Neural progenitor cell (in vitro differentiated cells): ENCODE results near the gene EXD3. TPM values are rescaled to one million over a fixed set of nuclear protein-coding genes. Genes with fewer than 3 reads are reported as not detected.

Source experiments
- DNase-seq: peaks from one replicate; pipeline ENCODE4 v3.0.0-alpha.2; 2016; ENCODE audit warnings: low spot score
- H2AFZ ChIP-seq: fragments of 200-600 bp; sonication (generic); replicated peaks from 2 replicates; pipeline ENCODE4 v1.6.1; 2016; ENCODE audit warnings: antibody characterized with exemption
- H3F3A ChIP-seq: fragments of 200-600 bp; sonication (generic); 2 replicates; pipeline ENCODE4 v1.6.1; 2016; ENCODE audit warnings: antibody characterized with exemption, low read depth
- H3K27ac ChIP-seq: fragments of 200-600 bp; sonication (generic); 2 replicates; pipeline ENCODE4 v1.5.1; 2016; ENCODE audit warnings: mild to moderate bottlenecking
- H3K27me3 ChIP-seq: fragments of 200-600 bp; sonication (generic); 2 replicates; pipeline ENCODE4 v1.6.1; 2016; ENCODE audit warnings: mild to moderate bottlenecking, moderate library complexity
- H3K36me3 ChIP-seq: fragments of 200-600 bp; sonication (generic); 2 replicates; pipeline ENCODE4 v1.5.1; 2016
- H3K4me1 ChIP-seq: fragments of 200-600 bp; sonication (generic); 2 replicates; pipeline ENCODE4 v1.6.1; 2016; ENCODE audit warnings: mixed run types
- H3K4me2 ChIP-seq: fragments of 200-600 bp; sonication (generic); 2 replicates; pipeline ENCODE4 v1.6.1; 2016
- H3K4me3 ChIP-seq: fragments of 200-600 bp; sonication (generic); 2 replicates; pipeline ENCODE4 v1.5.1; 2016
- H3K79me2 ChIP-seq: fragments of 200-600 bp; sonication (generic); 2 replicates; pipeline ENCODE4 v1.6.1; 2016; ENCODE audit warnings: low read depth
- H3K9ac ChIP-seq: fragments of 200-600 bp; sonication (generic); 2 replicates; pipeline ENCODE4 v1.6.1; 2016
- H3K9me3 ChIP-seq: fragments of 200-600 bp; sonication (generic); 2 replicates; pipeline ENCODE4 v1.5.1; 2016; ENCODE audit warnings: low read depth
- H4K20me1 ChIP-seq: fragments of 200-600 bp; sonication (generic); 2 replicates; pipeline ENCODE4 v1.6.1; 2016; ENCODE audit warnings: low read depth
- H3K27ac Mint-ChIP-seq: 3 replicates; pipeline ENCODE4 v1.8.0; 2021; ENCODE audit warnings: mixed read lengths
- H3K27me3 Mint-ChIP-seq: 2 replicates; pipeline ENCODE4 v1.8.0; 2022; ENCODE audit warnings: low read depth, mild to moderate bottlenecking, inconsistent platforms, moderate library complexity, mixed read lengths; ENCODE audit not compliant: insufficient read depth
- H3K36me3 Mint-ChIP-seq: 3 replicates; pipeline ENCODE4 v1.8.0; 2021; ENCODE audit warnings: mixed read lengths
- H3K4me1 Mint-ChIP-seq: 3 replicates; pipeline ENCODE4 v1.8.0; 2021; ENCODE audit warnings: mixed read lengths
- H3K4me3 Mint-ChIP-seq: 3 replicates; pipeline ENCODE4 v1.8.0; 2021; ENCODE audit warnings: mild to moderate bottlenecking, moderate library complexity, mixed read lengths
- H3K9me3 Mint-ChIP-seq: 3 replicates; pipeline ENCODE4 v1.8.0; 2020; ENCODE audit warnings: mixed read lengths
- EZH2 ChIP-seq: fragments of 200-600 bp; sonication (generic); IDR thresholded peaks from 2 replicates; pipeline ENCODE4 v1.6.1; 2017; ENCODE audit warnings: antibody characterized with exemption, mild to moderate bottlenecking, moderate library complexity
- EZH2phosphoT487 ChIP-seq: fragments of 200-600 bp; sonication (generic); IDR thresholded peaks from 2 replicates; pipeline ENCODE4 v1.6.1; 2017; ENCODE audit warnings: antibody characterized with exemption
- total RNA-seq: library from RNA; depleted of rRNA; stranded (reverse); fragments of >200 nt; gene quantifications from 2 replicates; pipeline ENCODE4 v1.2.3, GENCODE V29; 2015; ENCODE audit warnings: low replicate concordance
- TF ChIP-seq, protein P1 (sequence below): fragments of 200-600 bp; sonication (generic); IDR thresholded peaks from 2 replicates; pipeline ENCODE4 v1.5.1; 2017; ENCODE audit warnings: antibody characterized with exemption, mild to moderate bottlenecking

The EXD3 gene
- total RNA-seq, 1 donor from 2014 or later = 4.7 TPM

DNA sequence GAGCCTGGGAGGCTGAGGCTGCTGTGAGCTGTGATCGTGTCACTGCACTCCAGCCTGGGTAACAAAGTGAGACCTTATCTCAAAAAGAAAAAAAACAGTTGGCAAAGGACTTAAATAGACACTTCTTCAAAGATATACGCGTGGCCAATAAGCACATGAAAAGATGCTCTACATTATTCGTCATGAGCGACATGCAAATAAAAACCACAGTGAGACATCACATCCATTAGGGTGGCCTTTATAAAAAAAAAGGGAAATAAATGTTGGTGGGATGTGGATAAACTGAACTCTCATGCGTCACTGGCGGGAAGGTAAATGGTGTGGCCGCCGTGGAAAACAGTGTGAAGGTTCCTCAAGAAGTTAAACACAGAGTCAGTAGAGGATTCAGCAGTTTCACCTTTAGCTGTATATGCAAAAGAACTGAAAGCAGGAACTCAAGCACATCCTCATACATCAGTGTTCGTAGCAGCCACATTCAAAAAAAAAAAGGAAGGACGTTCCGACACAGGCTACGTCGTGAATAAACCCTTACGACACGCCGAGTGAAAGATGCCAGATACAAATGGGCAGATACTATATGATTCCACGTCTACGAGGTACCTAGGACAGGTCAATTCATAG is 96.4 kb downstream of the EXD3 start:
- Histone ChIP-seq H3K27me3 (no peaks in the 10 kb centered on the region), H3K4me3 (no peak overlapping the region), H3K9me3 (peaks cover 4% of the 10 kb centered on the region), H4K20me1 (no peaks in the 10 kb centered on the region), H3K36me3 (no peaks in the 10 kb centered on the region), H3F3A (peaks cover 10% of the 10 kb centered on the region), H3K9ac (no peak overlapping the region), H2AFZ (no peak overlapping the region), H3K27ac (no peak overlapping the region), H3K4me1 (no peaks in the 10 kb centered on the region), H3K79me2 (no peaks in the 10 kb centered on the region), H3K4me2 (no peak overlapping the region)
- Mint-ChIP-seq H3K27ac (peak overlapping the region; percentile 18), H3K36me3 (peaks cover 5% of the 10 kb centered on the region), H3K27me3 (peaks cover 3% of the 10 kb centered on the region), H3K9me3 (peaks cover 16% of the 10 kb centered on the region), H3K4me1 (peaks cover 5% of the 10 kb centered on the region), H3K4me3 (no peak overlapping the region)
- DNase-seq = no peak
- TF ChIP-seq, protein P1, sequence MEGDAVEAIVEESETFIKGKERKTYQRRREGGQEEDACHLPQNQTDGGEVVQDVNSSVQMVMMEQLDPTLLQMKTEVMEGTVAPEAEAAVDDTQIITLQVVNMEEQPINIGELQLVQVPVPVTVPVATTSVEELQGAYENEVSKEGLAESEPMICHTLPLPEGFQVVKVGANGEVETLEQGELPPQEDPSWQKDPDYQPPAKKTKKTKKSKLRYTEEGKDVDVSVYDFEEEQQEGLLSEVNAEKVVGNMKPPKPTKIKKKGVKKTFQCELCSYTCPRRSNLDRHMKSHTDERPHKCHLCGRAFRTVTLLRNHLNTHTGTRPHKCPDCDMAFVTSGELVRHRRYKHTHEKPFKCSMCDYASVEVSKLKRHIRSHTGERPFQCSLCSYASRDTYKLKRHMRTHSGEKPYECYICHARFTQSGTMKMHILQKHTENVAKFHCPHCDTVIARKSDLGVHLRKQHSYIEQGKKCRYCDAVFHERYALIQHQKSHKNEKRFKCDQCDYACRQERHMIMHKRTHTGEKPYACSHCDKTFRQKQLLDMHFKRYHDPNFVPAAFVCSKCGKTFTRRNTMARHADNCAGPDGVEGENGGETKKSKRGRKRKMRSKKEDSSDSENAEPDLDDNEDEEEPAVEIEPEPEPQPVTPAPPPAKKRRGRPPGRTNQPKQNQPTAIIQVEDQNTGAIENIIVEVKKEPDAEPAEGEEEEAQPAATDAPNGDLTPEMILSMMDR = no peak
- TF ChIP-seq EZH2phosphoT487 (no peak), EZH2 (no peak)

DNA sequence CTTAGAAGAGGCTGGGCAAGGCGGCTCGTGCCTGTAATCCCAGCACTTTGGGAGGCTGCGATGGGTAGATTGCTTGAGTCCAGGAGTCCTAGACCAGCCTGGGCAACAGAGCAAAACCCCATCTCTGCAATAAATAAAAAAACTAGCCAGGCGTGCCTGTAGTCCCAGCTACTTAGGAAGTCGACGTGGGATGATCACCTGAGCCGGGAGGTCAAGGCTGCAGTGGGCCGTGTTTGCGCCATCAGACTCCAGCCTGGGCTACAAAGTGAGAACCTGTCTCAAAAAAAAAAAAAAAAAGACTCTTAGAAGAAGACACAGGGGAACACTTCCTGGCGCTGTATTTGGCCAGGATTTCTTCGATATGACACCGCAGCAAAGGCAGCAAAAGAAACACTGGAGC is 97.2 kb downstream of the EXD3 start:
- no peaks in the 10 kb centered on the region for H3K79me2 ChIP-seq
- no peak overlapping the region for H3K27ac ChIP-seq
- Mint-ChIP-seq H3K27me3 (peaks cover 3% of the 10 kb centered on the region), H3K9me3 (peaks cover 13% of the 10 kb centered on the region), H3K4me3 (no peak overlapping the region), H3K36me3 (peaks cover 5% of the 10 kb centered on the region), H3K4me1 (peaks cover 5% of the 10 kb centered on the region), H3K27ac (no peak overlapping the region)
- no peaks in the 10 kb centered on the region for H3K27me3 ChIP-seq
- TF ChIP-seq EZH2 (no peak), EZH2phosphoT487 (no peak)
- TF ChIP-seq, protein P1 = no peak
- no peak overlapping the region for H3K4me3 ChIP-seq
- peaks cover 2% of the 10 kb centered on the region for H3K4me1 ChIP-seq
- H3K4me2 ChIP-seq = no peak overlapping the region
- H3K9ac ChIP-seq = no peak overlapping the region
- no peak for DNase-seq
- peaks cover 4% of the 10 kb centered on the region for H3K9me3 ChIP-seq
- no peaks in the 10 kb centered on the region for H3K36me3 ChIP-seq
- no peak overlapping the region for H2AFZ ChIP-seq
- peaks cover 10% of the 10 kb centered on the region for H3F3A ChIP-seq
- H4K20me1 ChIP-seq = no peaks in the 10 kb centered on the region

DNA sequence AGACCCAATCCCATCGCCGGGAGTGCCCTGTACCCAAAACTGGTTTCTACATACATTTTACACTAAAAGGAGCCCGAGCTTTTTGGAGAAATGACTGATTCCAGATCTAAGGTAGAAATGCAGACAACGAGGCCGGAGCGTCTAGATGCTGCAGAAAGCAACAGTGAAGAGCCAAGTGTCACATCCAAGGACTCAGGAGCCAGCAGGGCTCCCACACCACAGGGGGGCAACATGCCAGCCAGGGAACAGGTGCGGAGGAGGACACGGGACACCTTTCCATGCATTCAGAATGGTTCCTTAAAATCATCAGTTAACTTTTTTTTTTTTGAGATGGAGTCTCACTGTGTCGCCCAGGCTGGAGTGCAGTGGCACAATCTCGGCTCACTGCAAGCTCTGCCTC is 97.8 kb downstream of the EXD3 start:
- H3K9ac ChIP-seq = no peak overlapping the region
- DNase-seq = no peak
- H3K27me3 ChIP-seq = no peaks in the 10 kb centered on the region
- Mint-ChIP-seq H3K9me3 (peaks cover 11% of the 10 kb centered on the region), H3K27ac (no peak overlapping the region), H3K4me1 (peaks cover 8% of the 10 kb centered on the region), H3K36me3 (peaks cover 5% of the 10 kb centered on the region), H3K27me3 (peaks cover 3% of the 10 kb centered on the region), H3K4me3 (no peak overlapping the region)
- no peaks in the 10 kb centered on the region for H3K79me2 ChIP-seq
- H3K4me2 ChIP-seq = no peak overlapping the region
- no peak overlapping the region for H3K4me3 ChIP-seq
- H3K27ac ChIP-seq = no peak overlapping the region
- H3K36me3 ChIP-seq = no peaks in the 10 kb centered on the region
- H3K4me1 ChIP-seq = peaks cover 7% of the 10 kb centered on the region
- TF ChIP-seq EZH2 (no peak), EZH2phosphoT487 (no peak)
- peaks cover 9% of the 10 kb centered on the region for H3F3A ChIP-seq
- no peaks in the 10 kb centered on the region for H4K20me1 ChIP-seq
- no peak overlapping the region for H2AFZ ChIP-seq
- peaks cover 4% of the 10 kb centered on the region for H3K9me3 ChIP-seq

DNA sequence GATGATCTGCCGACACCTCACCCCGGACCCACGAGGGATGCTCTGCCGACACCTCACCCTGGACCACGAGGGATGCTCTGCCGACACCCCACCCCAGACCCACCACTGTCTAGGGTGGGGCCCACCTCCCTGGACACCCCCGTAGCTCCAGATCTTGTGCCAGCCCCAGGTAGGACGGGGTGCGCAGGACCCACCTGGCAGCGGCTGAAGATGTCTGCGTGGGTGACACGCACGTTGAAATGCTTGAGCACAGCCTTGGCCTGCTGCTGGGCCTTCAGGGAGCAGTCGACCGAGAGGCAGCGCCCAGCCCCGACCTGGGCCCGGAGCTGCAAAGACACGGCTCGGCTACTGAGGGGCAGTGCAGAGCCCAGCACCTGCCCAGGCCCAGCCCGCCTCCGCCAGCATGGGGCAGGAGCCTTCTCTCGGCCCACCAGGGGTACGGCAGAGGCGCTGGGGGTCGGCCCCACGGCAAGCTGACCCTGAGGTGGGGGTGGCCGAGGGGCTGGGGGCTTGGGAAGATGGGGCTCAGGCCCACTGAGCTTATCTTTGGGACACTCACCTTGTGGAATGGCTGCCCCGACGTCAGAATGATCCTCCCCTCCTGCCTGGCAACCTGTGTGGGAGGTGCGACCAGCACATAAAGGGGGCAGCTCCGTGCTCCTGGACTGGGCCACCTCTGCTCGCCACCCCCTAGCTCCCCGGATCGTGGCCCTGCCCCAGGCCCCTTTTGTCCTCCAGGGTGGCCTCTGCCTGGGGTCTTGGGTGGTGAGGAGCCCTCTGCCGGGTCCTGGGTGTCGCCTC is 99.2 kb downstream of the EXD3 start:
- peaks cover 12% of the 10 kb centered on the region for H3K4me1 Mint-ChIP-seq
- no peak for DNase-seq
- Histone ChIP-seq H3F3A (peaks cover 12% of the 10 kb centered on the region), H3K27me3 (no peaks in the 10 kb centered on the region), H2AFZ (no peak overlapping the region), H3K79me2 (no peaks in the 10 kb centered on the region), H4K20me1 (no peaks in the 10 kb centered on the region), H3K4me1 (peaks cover 7% of the 10 kb centered on the region), H3K9ac (no peak overlapping the region), H3K27ac (no peak overlapping the region), H3K4me3 (no peak overlapping the region), H3K4me2 (no peak overlapping the region), H3K9me3 (peaks cover 4% of the 10 kb centered on the region), H3K36me3 (no peaks in the 10 kb centered on the region)
- no peak overlapping the region for H3K4me3 Mint-ChIP-seq
- peaks cover 10% of the 10 kb centered on the region for H3K9me3 Mint-ChIP-seq
- H3K36me3 Mint-ChIP-seq = peaks cover 5% of the 10 kb centered on the region
- TF ChIP-seq EZH2phosphoT487 (no peak), EZH2 (no peak)
- TF ChIP-seq, protein P1 = no peak
- peaks cover 3% of the 10 kb centered on the region for H3K27me3 Mint-ChIP-seq
- H3K27ac Mint-ChIP-seq = no peak overlapping the region
